ENCODE results near the gene SMIM10L1.

SMIM10L1 gene

DNA sequence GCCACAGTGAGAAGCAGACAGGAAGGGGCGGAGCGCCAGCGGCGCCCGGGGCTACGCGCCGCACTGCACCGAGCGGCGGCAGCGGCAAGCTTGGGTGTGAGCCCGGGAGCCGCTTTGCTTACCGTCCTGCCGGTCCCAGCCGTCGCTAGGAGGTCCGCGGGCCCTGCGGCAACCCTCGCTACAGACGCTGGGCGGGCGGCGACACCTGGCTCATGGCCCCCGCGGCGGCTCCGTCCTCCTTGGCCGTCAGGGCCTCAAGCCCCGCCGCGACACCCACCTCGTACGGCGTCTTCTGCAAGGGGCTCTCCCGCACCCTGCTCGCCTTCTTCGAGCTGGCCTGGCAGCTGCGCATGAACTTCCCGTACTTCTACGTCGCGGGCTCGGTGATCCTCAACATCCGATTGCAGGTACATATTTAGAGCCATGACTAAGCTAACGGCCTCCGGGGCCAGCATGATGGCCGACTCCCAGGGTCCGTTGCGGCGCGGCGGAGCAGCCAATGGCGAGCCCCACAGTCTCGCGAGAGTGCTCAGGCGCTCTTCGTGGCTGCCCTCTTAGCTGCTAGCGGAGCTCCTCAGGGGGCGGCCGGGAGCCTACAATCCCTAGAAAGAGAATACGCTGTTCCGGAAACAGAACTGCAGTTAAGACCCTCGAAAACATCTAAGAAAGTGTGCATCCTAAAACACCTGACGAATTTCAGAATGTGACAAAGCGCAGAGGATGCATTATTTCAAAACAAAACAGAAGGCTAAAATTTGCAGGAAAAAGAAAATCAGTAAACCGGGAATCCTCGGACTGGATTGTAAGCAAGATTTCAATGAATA lies at the start of gene SMIM10L1:
TSS of gene SMIM10L1 (plus strand) at position 50 of the 824 bp plus-strand sequence. CDS start at position 213, 163 bp downstream.
- DNase-seq: peak; percentile 95 to 97
- TF ChIP-seq GATA1 (IDR thresholded peaks at IDR 0.05; ENCODE audit: low read depth, low read length): no peak
- peak; percentile 95 for TF ChIP-seq POLR2A (IDR thresholded peaks at IDR 0.05; ENCODE audit: low read length)

DNA sequence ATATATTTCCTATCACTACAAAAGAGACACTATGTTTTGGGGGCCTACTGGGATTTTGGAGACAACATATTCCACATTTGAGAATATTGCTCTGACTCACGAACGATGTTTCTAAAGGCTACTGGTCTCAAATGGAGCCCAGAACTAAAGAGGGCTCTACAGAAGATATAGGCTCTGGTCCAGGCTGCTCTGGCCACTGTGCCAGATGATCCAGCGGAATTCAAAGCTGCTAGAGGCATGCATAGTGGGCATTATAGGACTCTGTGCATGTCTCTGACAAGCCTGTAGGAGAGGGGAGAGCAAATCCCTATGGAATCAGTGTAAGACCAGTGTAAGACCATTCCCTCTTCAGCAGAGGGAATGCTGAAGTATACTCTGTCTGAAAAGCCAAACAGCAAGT lies 40.6 kb upstream of the SMIM10L1 start:
- no peak for DNase-seq
- TF ChIP-seq GATA1 (IDR thresholded peaks at IDR 0.05; ENCODE audit: low read depth, low read length) (no peak), POLR2A (IDR thresholded peaks at IDR 0.05; ENCODE audit: low read length) (no peak)

DNA sequence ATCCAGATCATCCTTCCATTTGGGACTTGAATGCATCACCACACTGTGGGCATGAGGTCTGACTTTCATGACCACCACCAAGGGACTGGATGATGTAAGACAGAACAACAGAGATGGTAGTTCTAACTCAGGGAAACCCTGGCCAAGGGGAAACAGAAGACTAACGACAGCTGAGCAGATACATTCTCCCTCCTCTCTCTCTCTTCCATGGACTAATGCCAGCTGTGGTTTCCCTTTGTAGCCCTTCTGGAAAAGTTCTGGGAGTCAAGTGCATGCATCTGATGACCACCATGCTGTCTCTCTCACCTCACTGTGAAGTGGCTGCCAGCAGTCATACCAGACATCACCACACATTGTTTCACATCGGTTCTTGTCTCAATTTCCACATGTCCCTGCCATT lies 40.0 kb upstream of the SMIM10L1 start:
- no peak for DNase-seq
- no peak for TF ChIP-seq POLR2A (IDR thresholded peaks at IDR 0.05; ENCODE audit: low read length)

DNA sequence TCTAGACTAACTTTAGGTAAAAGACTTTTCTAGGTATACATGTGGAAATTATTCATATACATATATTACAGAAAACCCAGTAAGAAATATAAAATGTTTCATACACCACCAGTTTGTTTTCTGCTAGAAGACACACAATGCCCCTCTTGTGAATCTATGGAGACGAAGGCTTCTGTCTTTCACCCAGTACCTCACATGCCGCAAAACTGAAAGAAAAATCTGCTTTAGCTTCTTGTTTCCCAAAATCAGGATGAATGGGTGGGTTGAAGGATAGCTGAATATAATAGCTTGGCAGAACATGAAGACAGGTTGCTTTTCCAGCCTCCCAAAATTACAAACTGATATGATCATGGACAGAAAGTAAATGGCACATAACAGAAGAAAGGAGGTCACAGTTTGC lies 37.8 kb upstream of the SMIM10L1 start:
- no peak for TF ChIP-seq GATA1 (IDR thresholded peaks at IDR 0.05; ENCODE audit: low read depth, low read length)
- no peak for TF ChIP-seq POLR2A (IDR thresholded peaks at IDR 0.05; ENCODE audit: low read length)

DNA sequence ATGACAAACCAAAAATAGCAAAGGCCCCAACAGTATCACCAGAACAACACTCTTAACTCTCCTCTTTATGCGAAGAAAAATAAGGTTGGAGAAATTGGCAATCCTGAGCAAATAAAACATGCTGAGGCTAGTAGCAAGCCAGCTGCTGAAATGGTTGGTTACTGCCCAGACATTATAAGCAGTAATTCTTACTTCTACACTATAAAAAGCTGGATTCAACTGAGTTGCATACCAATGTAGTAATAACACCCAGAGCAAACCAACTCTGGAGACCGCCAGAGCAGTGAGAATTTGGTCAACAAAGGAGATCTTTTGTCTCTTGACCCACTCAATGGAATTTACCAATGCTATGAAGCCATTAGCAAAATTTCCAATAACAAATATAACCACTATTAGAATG lies 37.2 kb upstream of the SMIM10L1 start:
- TF ChIP-seq GATA1 (IDR thresholded peaks at IDR 0.05; ENCODE audit: low read depth, low read length) (no peak), POLR2A (IDR thresholded peaks at IDR 0.05; ENCODE audit: low read length) (no peak)
- no peak for DNase-seq

More for the DNA sequence above, 37.8 kb upstream of the SMIM10L1 start:
- no peak for DNase-seq

DNA sequence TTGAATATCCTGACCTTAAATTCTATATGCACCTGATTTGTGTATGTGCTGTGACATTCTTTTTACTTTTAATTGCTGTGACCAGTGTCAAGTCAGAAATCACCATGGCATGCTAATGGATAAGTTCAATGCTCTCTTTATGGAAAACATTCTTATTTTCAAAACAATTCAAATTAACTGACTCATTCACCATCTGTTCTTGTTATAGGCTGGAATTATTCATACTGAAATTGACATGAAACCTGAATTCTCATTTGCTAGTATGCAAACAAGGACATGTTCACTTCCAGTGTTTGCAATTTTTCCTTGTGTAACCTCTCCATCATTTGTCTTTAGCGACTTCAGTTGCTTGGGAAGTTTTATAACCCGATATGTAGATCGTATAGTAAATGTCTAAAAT lies 36.7 kb upstream of the SMIM10L1 start, which contains the start of gene TAS2R30:
TSS of gene TAS2R30 (minus strand) at position 340 of the 400 bp plus-strand sequence. CDS start 400 bp downstream, outside the sequence.
- DNase-seq: no peak
- TF ChIP-seq POLR2A (IDR thresholded peaks at IDR 0.05; ENCODE audit: low read length) (no peak), GATA1 (IDR thresholded peaks at IDR 0.05; ENCODE audit: low read depth, low read length) (no peak)

DNA sequence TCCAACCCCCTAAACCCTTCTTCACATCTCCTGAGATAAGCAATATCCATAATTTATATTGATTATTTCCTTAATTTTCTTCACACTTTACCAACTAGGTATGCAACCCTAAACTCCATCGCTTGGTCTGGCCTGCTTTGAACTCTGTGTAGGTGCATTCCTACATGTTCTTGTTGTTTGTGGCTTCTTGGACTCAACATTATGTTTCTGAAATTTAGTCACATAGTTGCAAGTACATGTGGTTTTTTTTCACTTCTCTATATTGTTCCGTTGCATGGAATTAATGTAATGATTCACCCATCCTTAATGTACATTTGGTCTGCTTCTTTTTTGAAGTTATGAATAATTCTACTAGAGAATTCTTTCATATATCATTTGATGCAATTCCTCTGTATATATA lies 34.9 kb upstream of the SMIM10L1 start:
- no peak for DNase-seq
- TF ChIP-seq POLR2A (IDR thresholded peaks at IDR 0.05; ENCODE audit: low read length): no peak
- no peak for TF ChIP-seq GATA1 (IDR thresholded peaks at IDR 0.05; ENCODE audit: low read depth, low read length)

DNA sequence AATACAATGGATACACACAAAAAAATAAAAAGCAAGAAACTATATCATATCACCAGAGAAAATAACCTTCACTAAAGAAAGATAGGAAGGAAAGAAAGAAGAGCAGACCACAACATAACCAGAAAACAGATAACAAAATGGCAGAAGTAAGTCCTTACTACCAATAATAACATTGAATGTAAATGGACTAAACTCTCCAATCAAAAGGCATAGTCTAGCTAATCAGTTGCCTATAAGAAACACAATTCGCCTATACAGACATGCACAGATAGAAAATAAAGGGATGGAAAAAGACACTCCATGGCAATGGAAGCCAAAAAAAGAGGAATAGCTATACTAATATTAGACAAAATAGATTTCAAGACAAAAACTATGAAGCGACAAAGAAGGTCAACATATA lies 27.6 kb upstream of the SMIM10L1 start:
- TF ChIP-seq POLR2A (IDR thresholded peaks at IDR 0.05; ENCODE audit: low read length) (no peak), GATA1 (IDR thresholded peaks at IDR 0.05; ENCODE audit: low read depth, low read length) (no peak)
- no peak for DNase-seq

DNA sequence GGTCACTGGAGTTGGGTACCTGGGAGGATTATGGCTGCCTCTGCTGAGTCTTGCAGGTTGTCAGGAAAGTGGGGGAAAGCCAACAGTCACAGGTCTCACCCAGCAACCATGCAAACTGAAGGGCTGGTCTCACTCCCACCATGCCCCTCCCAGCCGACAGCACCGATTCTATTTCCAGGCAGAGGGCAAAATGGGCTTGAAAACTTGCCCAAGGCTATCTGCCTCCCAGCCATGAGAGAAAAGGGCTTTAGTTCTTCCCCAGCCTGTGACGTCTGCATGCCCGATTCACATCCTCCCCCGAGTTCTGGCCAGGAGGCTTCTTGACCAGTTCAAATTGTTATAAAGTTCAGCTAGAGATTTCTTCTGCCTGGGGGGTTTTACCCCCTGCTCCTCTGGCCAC lies 26.7 kb upstream of the SMIM10L1 start:
- TF ChIP-seq POLR2A (IDR thresholded peaks at IDR 0.05; ENCODE audit: low read length): no peak
- TF ChIP-seq GATA1 (IDR thresholded peaks at IDR 0.05; ENCODE audit: low read depth, low read length): no peak

DNA sequence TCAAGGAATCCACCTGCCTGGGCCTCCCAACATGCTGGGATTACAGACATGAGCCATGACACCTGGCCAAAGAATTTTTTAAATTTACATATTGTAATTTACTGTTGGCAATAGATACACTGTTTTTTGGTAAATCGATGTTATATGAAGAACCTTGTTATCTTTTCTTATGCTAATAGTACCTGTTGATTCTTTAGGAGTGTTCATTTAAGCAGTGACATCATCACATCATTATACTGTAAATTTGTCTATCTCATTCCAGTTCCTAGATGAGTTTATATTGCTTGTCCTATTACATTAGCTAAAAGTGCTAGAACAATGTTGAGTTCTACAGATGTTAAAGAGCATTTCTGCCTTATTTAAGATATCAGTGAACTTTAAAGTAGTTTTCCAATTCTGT lies 23.6 kb upstream of the SMIM10L1 start:
- no peak for DNase-seq
- no peak for TF ChIP-seq GATA1 (IDR thresholded peaks at IDR 0.05; ENCODE audit: low read depth, low read length)
- no peak for TF ChIP-seq POLR2A (IDR thresholded peaks at IDR 0.05; ENCODE audit: low read length)

More for the DNA sequence above, 26.7 kb upstream of the SMIM10L1 start:
- DNase-seq: no peak

DNA sequence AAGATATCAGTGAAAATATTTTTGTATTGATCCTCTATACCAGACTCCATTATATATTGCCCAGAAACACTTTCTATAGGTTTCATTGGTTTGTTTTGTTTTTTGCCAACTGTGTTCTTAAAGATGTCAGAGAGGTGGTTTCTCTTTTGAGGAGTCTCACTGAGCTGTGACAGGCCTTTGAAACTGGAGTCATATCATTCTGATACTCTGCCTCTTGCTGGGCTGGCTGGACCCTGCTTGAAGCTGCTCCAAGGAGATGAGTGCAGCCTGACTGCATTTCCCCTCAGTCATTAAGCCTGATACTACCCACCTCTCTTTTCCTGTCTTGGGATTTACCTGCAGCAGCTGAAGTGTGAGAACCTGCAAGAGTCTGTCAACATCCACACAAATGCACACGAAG lies 20.2 kb upstream of the SMIM10L1 start:
- TF ChIP-seq GATA1 (IDR thresholded peaks at IDR 0.05; ENCODE audit: low read depth, low read length) (no peak), POLR2A (IDR thresholded peaks at IDR 0.05; ENCODE audit: low read length) (no peak)
- DNase-seq: no peak

DNA sequence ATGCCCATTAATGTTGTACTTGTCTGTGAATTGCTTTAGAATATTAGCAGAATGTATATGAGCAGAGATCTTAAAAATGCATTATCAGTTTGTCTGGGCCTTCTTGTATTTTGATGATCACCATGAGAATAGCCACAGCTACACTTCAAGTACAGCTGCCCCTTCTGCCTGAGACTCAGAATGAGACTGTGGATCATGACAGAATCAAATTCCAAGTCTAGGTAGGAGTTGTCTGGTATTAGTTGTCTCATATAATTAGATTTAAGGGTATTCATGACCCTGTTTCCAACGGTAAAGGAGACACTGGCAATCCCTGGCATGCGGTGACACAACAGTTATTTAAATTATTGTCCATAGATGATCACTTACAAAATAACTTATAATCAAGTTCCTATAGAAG lies 18.3 kb upstream of the SMIM10L1 start:
- TF ChIP-seq POLR2A (IDR thresholded peaks at IDR 0.05; ENCODE audit: low read length): no peak
- no peak for TF ChIP-seq GATA1 (IDR thresholded peaks at IDR 0.05; ENCODE audit: low read depth, low read length)
- no peak for DNase-seq

DNA sequence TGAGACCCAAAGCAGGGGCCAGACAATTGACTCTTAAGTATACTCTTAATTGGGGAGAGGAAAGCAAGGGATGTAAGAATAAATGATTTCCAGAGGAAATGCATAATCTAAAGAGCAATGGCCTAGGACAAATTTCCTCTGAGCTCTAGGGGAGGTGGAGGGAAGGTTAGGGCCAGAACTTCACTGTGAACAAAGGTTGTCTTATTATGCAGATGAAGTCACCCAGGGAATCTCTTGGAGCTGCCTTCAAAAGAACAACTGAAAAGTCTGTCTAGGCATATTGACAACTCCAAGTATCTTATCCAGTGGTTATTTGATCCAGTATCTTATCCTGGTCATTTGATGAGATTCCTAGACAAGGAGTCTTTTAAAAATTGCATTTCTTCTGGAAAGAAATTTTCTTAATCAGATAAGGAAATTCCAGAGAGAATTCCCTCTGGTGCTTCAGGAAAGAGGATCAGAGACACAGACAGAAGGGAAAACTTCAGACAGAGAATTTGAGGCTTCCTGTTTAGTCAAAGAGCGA lies 16.5 kb upstream of the SMIM10L1 start:
- DNase-seq: no peak
- no peak for TF ChIP-seq GATA1 (IDR thresholded peaks at IDR 0.05; ENCODE audit: low read depth, low read length)
- no peak for TF ChIP-seq POLR2A (IDR thresholded peaks at IDR 0.05; ENCODE audit: low read length)

DNA sequence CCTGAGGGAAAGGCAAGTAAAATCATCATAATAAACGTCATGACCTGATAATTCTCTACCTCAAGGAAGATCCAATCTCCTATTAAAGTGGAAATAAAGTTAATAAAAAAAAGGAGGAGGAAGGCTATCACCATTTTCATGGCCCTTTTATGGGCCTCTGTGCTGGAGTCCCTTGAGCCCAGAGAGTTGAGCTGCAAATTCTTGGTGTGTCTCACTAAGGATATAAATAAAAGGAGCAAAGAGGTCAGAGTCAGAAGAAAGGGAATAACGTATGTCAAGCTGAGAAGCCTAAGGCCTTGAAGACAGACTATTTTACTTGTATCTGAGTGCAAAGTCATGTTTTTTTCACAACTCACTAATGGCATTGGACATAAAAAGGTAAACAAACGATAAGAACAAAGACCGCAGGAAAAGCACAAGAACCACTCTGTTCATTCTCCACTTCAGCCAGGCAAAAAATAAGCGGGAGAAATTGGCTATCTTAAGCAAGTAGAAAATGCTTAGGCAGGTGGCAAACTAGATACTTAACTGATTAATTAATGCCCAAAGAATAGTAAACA lies 12.0 kb upstream of the SMIM10L1 start:
- no peak for TF ChIP-seq GATA1 (IDR thresholded peaks at IDR 0.05; ENCODE audit: low read depth, low read length)
- no peak for TF ChIP-seq POLR2A (IDR thresholded peaks at IDR 0.05; ENCODE audit: low read length)
- no peak for DNase-seq

DNA sequence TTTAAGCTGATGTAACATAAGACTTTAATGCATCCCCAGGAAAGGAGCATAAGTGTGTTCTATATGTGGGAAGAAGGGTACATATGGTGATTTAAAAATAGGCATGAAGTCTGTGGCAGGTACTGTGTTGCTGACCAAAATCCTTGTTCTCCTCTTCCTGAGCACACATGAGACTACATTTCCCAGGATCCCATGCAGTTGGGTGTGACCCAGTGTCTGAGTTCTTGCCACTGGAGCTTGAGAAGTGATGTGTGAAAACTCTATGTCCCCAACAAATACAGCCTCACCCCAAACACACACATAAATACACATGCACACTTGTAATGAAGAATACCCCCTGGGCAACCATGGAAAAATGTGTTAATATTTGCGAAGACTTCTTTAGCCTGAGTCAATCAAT lies 8.5 kb upstream of the SMIM10L1 start:
- no peak for TF ChIP-seq GATA1 (IDR thresholded peaks at IDR 0.05; ENCODE audit: low read depth, low read length)
- no peak for TF ChIP-seq POLR2A (IDR thresholded peaks at IDR 0.05; ENCODE audit: low read length)
- DNase-seq: peak; percentile 12 to 34

Measured in erythroblast (primary cell).